ENCODE data around the gene LRRC17.

LRRC17 gene

DNA sequence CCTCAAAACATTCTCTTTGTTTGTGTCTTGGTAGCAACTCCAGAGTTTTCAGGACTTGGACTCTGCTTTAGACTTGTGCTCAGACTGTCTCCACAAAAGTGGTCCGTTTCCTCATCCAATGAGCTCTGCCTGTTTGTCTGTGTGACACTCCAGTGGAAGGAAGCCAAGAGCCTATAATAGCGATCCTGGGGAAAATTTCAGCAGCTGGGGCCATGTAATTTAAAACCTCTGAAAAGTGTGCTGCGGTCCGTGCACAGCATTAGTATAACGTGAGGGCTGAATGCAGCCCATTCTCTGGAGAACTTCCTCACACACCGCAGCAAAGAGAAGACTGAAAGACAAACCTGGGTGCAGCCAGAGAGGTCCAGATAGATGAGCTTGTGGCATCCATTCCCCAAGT is at the start of gene LRRC17:
Gene LRRC17, plus strand, starts transcription at position 259 of the 400 bp plus-strand sequence. CDS start 20,914 bp downstream, outside the sequence.
- no peak for DNase-seq (ENCODE audit: low spot score)

DNA sequence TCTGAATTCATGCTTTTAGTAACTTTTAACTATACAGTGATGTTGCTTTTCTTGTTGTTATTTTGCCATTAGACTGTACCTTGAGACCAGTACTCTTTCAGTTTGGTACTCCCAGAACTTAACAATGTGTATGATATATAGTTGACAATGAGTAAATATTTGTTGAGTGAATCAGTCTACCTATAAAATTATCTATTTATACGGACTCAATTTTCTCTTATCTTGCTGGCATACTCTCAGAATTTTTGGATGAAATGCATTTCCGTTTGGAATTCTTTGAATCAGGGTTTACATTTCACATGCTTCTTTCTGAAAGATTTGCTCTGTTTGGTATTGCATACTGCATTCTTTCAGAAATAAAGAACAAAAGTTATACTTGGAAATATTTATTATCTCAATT is 47.8 kb upstream of the LRRC17 start:
- DNase-seq (ENCODE audit: low spot score): no peak

DNA sequence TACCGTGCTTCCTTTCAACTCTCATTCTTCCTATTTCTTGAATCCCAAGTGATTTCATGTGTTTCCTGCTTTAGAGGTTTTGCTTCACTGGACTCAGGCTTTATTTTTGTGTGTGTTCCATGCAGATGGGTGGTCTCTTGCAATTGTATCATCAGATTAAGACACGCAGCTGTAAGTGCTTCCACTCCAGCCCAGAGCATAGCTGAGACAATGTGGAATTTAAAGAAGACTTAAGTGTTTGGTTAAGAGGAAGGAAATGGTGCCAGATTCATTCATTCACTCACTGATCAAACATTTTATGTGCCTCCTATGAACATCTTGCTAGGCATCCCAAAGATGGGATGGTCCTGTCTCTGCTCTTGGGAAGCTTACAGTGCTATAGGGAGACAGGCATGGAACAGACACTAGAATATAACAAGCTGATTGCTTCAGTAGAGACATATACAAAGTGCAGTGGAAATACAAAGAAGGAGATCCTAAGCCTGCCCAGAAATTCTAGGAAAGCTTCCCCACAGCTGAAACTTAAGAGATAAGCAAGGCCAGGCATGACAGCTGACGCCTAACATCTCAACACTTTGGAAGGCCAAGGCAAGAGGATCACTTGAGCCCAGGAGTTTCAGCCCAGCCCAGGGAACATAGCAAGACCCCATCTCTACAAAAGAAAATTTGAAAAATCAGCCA is 46.1 kb upstream of the LRRC17 start:
- DNase-seq (ENCODE audit: low spot score): no peak

DNA sequence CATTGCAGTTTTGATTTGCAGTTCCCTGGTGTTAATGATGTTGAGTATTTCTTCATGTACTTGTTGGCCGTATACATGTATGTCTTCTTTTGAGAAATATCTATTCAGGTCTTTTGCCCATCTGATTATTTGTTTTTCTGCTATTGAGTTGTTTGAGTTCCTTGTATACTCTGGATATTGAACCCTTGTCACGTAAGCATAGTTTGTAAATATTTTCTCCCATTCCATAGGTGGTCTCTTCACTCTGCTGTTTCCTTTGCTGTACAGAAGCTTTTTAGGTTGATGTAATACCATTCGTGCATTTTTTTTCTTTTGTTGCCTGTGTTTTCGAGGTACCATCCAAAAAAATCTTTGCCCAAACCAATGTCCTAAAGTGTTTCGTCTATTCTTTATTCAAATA is 43.6 kb upstream of the LRRC17 start:
- no peak for DNase-seq (ENCODE audit: low spot score)

- no peak for DNase-seq (ENCODE audit: low spot score)
Measured at GRCh38 chr7:102872460-102872859, 40.3 kb upstream of the LRRC17 start.

DNA sequence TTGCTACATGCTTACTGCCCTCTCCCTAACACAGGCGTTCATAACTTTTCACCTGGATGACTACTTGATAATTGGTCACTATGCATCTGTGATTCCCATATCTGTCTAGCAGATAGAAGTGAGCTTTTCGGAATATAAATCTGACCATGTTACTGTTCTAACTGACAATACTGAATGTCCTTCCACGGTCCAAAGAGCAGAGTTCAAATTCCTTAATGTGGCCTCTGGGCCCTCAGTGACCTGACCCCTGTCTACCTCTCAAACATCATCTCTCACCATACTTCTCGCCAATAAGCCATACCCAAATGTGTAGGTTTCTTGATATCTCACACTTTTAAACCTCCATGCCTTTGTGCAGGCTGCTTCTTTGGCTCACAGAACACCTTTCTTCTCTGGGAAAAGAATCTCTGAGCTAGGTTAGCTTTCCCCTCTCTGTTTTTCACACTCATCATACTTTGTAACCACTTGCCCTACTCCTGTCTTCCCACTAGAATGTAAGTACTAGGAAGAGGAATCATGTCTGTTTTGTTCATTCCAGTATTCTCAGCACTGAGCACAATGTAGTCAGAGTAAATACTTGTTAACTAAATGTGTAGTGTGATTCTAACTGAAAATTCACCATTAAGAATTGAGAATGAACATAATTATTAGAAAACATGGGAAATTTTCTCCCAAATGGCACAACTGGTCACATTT is 39.2 kb upstream of the LRRC17 start:
- no peak for DNase-seq (ENCODE audit: low spot score)

DNA sequence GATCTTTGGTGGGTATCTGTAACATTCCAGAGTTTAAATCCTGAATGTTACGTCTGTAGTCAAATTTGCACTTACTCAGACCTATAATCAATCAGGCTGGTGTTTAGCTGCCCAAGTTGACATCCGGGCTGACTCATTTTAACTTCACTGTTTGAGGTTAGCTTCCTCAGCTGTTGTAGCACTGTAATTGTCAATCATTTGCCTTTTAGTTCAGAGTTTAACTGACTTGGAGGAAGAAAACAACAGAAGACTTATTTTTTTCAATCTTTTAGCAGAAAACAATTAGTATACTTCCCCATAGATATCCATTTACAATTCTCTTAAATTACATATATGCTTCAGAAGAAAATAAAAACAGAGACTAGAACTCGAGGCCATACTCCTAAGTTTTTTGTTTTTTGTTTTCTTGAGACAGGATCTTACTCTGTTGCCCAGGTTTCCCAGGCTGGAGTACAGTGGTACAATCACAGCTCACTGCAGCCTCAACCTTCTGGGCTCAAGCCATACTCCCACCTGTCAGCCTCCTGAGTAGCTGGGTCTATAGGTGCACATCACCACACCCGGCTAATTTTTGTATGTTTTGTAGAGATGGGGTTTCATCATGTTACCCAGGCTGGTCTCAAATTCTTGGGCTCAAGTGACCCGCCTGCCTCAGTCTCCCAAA is 38.5 kb upstream of the LRRC17 start:
- DNase-seq (ENCODE audit: low spot score): peak; percentile 7

DNA sequence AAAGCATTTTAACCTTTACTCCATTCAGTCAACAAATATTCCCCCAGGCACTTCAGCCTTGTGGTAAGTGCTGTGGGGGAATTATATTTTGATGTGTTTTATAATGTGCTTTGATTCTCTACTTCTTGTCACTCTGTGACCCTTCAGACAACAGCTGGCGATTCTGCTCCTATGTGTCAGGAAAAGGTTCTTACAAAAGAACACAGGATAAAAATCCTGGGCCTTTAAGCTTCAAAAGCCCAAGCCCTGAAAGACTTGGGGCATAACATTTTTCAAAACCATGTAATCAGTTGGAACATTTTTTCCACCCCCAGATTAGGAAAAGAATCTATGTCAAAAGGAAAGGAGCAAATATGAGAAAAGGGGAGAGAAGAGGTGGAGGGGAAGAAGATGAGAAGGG is 37.8 kb upstream of the LRRC17 start:
- no peak for DNase-seq (ENCODE audit: low spot score)

GRCh38 chr7:102875700-102876295 is 37.0 kb upstream of the LRRC17 start:
- no peak for DNase-seq (ENCODE audit: low spot score)

- DNase-seq (ENCODE audit: low spot score): no peak
Measured at GRCh38 chr7:102883098-102883860, 29.5 kb upstream of the LRRC17 start.

DNA sequence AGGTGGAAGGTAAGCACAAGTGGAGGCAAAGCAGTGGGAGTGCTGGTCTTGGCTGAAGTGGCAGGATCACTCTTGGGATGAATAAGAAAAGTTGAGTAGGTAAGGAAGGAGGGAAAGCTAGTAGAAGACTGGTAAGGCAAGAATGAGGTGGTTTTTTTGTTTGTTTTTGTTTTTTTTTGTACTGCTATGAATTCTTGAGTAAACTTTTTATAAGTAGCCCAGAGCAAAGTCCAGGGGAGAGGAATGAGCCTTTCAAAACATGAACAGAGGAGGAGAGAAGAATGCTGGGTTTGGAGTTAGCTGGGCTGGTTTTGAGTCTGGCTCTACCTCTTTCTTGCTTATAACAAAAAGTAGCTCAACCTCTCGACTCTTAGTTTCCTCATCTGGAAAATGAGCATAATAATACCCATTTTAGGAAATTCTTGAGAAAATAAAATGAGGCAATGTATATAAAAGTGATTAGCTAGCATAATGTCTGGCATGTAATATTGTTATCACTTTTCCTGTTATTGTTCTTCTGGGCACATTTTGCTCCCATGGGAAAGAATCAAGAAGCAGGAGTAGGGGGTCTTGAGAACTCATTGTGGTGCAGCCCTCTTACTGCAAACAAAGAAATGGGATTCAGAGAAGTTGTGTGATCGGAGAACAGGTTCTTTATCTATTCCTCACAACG is 24.1 kb upstream of the LRRC17 start:
- no peak for DNase-seq (ENCODE audit: low spot score)

- DNase-seq (ENCODE audit: low spot score): no peak
Measured at GRCh38 chr7:102889851-102890250, 22.9 kb upstream of the LRRC17 start.

DNA sequence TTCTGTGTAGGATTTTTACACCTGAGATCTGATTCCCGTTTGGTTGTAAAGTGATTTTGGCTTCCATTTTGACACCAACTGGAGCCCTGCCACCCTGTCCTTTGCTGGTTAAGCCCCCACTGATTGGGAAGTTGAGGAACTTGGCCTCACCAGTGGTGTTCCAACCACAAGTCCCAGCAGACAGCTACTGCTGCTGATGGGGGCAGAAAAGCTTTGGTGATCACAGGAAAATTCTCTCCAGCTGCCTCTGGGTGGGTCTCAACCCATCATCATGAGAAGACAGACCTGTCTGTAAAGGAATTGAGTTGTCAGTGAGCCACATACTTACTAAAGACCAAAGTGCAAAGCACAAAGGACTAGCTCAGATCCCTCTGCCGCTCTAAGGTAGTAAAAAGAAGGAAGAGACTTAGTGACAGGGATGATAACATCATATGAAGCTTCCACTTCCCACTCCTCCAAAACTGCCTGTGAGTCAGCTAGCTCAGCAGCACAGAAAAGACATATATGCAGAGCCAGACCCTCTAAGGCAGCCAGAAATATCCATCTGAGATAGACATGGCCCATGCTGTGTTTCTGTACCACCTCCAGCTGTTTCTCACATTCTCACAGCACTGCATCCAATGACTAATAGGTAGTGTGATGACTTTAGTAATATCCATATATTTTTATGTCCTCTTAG is 22.4 kb upstream of the LRRC17 start:
- DNase-seq (ENCODE audit: low spot score): no peak

DNA sequence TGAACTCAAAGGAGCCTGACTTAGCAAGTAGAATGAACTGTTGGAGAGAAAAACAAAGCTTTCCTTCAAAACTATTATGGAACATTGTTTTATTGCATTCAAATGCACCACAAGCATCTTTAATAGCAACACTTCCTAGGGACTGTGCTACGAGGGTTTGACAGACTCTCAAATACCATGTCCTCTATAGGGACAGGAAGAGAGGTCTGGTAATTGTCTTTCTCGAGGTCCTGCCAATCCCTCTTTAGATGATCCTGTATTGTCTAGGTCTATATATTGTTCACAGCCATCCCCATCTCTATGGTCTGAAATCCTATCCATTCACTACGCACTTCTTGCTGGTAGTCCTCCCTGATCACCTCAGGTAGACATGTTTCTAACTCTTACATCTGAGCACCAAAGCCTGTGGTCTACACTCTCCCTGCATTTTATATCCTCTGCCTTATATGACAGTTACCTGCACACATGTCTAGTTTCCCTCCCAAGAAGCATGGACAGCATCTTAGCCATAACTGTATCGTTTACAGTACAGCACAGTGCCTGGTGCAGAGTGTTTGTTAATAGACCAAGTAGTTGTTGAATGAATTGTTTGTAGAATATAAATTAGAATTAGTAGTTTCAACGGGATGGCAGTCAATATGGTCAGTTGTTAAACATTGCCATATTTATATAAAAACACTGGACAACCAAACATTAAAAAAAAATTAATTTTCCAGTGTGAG is 21.7 kb upstream of the LRRC17 start:
- no peak for DNase-seq (ENCODE audit: low spot score)

- DNase-seq (ENCODE audit: low spot score): no peak
Measured at GRCh38 chr7:102891693-102892261, 21.0 kb upstream of the LRRC17 start.

DNA sequence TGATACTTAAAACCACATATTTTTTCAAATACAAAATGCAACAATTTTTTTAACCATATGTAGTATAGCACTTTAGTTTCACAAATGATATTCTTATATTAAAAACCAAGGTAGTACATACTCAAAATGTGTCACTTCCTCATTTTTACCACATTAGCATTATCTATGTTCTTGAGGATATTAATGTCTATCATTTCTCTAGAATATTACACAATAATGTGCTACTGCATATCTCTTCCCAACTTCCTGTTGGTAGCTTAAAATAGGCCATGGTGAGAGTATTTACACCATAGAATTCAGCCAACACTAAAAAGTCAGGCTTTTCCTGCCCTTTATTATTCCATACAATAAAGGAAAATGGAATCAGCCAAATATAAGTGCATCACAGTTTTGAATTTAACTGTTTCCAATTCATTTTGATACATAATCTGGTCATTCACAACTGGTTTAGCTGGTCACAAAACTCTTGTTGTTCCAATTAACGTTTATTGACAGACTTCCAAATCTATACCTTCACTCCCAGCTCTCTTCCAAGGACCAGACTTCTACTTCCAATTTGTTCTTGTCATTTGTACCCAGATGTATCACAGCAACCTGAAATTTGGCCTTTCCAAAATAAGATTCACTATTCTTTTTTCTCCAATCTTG is 20.0 kb upstream of the LRRC17 start:
- DNase-seq (ENCODE audit: low spot score): no peak

GRCh38 chr7:102895602-102896001 is 17.2 kb upstream of the LRRC17 start:
- no peak for DNase-seq (ENCODE audit: low spot score)

DNA sequence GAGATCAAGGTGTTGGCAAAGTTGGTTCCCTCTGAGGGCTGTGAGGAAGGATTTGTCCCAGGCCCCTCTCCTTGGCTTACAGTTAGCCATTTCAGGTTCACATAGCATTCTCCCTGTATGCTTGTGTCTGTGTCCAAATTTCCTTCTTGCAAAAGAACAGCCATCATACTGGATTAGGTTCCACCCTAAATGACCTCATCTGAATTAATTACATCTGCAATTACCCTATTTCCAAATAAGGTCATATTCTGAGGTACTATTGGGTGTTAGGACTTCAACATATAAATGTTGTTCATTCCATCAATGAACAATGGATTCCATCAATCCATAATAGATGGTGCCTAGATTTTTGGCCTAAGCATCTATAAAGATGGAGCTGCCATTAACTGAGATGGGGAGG is 16.2 kb upstream of the LRRC17 start:
- DNase-seq (ENCODE audit: low spot score): no peak

DNA sequence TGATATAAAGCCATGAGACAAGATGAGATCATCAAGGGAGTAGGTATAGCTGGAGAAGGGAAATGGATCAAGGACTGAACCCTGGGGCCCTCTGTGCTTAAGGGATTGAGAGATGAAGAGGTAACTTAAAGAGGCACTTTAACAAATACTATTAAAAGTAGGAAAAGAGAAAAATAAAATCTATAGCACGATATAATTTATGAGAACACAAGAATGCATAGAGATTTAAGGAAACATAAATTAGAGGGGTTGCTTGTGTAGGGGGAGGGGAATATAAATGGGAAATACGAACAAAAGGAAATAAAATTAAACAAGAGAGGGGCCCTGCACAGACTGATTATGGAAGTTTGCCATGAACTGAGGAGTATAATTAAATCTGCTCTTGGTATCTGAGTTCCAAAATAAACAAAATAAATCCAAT is 15.6 kb upstream of the LRRC17 start:
- DNase-seq (ENCODE audit: low spot score): no peak
